Natural killer cell (primary cell): ENCODE data around the gene TOR1A. TPM values are rescaled to one million over a fixed set of nuclear protein-coding genes. Genes with fewer than 3 reads are reported as not detected.
"Not testable (repeated sequence)": the region's sequence is repeated elsewhere in the genome, so short reads cannot be mapped to it uniquely, and the experiment has no call there.

Source experiments
- ATAC-seq, 3 donors: fragments of 150-1000 bp in 2 of 3; fragments of 200-7000 bp in 1 of 3; cut with Tn5 transposase; 1 replicate in 1 of 3; 2 replicates in 2 of 3; pipeline ENCODE4 v1.10.0; 2021; ENCODE audit warnings: mild to moderate bottlenecking in 2 of 3, moderate library complexity in 2 of 3
- DNase-seq, 2 donors: peaks; one replicate each; pipeline versions ENCODE4 v3.0.0 to v3.0.0-alpha.2; 2013 to 2021; ENCODE audit warnings: mixed read lengths in 1 of 2
- H3K27ac ChIP-seq: one replicate; pipeline ENCODE4 v1.5.1; 2013; ENCODE audit warnings: mild to moderate bottlenecking, low read length
- H3K27me3 ChIP-seq: one replicate; pipeline ENCODE4 v1.6.1; 2013; ENCODE audit warnings: low read length; ENCODE audit not compliant: control insufficient read depth, insufficient read depth
- H3K36me3 ChIP-seq: one replicate; pipeline ENCODE4 v1.6.1; 2013; ENCODE audit warnings: low read length; ENCODE audit not compliant: control insufficient read depth, insufficient read depth
- H3K4me1 ChIP-seq: one replicate; pipeline ENCODE4 v1.6.1; 2013; ENCODE audit warnings: low read length; ENCODE audit not compliant: control insufficient read depth, insufficient read depth
- H3K4me3 ChIP-seq: one replicate; pipeline ENCODE4 v1.5.1; 2013; ENCODE audit warnings: low read length
- H3K9me3 ChIP-seq: one replicate; pipeline ENCODE4 v1.6.1; 2013; ENCODE audit warnings: low read length; ENCODE audit not compliant: control insufficient read depth, insufficient read depth
- H3K27ac Mint-ChIP-seq, 2 donors: one replicate each; pipeline ENCODE4 v1.8.0; 2022; ENCODE audit warnings: mild to moderate bottlenecking in 2 of 2, mixed read lengths in 2 of 2, moderate library complexity in 1 of 2
- H3K27me3 Mint-ChIP-seq, 2 donors: one replicate each; pipeline ENCODE4 v1.8.0; 2022; ENCODE audit warnings: low read depth in 2 of 2, mixed read lengths in 2 of 2
- H3K36me3 Mint-ChIP-seq: one replicate; pipeline ENCODE4 v1.8.0; 2022; ENCODE audit warnings: mixed read lengths
- H3K4me1 Mint-ChIP-seq, 2 donors: one replicate each; pipeline ENCODE4 v1.8.0; 2022; ENCODE audit warnings: mixed read lengths in 2 of 2
- H3K4me3 Mint-ChIP-seq: one replicate; pipeline ENCODE4 v1.8.0; 2022; ENCODE audit warnings: mild to moderate bottlenecking, moderate library complexity, mixed read lengths
- H3K9me3 Mint-ChIP-seq, 2 donors: one replicate each; pipeline ENCODE4 v1.8.0; 2022; ENCODE audit warnings: mixed read lengths in 2 of 2
- CTCF ChIP-seq: fragments of 200-600 bp; IDR thresholded peaks from one replicate; pipeline ENCODE4 v1.8.0; 2022; ENCODE audit warnings: antibody characterized with exemption
- WGBS: methylation state at CpG from one replicate; pipeline ENCODE4 v1.1.7; 2013; ENCODE audit warnings: missing lambda C conversion rate; ENCODE audit not compliant: insufficient coverage; 5-methylcytosine and 5-hydroxymethylcytosine counted together
- intact Hi-C: fragments of 100-400 bp; cut with micrococcal nuclease; formaldehyde crosslinking; loops from one replicate; pipeline ENCODE4 v1.14.2; 2022
- total RNA-seq, 4 donors: library from RNA; stranded (reverse); fragments of 120-200 nt in 1 of 4; gene quantifications; one replicate each; pipeline versions ENCODE4 v1.2.3 to v1.2.4, GENCODE V29; 2013 to 2022

The TOR1A gene
- total RNA-seq, 3 donors from 2014 or later (not counting 1 experiment from before 2014, with no cell fraction given): 26.1 to 36.4 (median 34.8) TPM

- H3K36me3 Mint-ChIP-seq: no peaks in the 10 kb centered on the region
- Histone ChIP-seq H3K27me3 (no peaks in the 10 kb centered on the region), H3K4me1 (peaks cover 6% of the 10 kb centered on the region), H3K36me3 (no peaks in the 10 kb centered on the region), H3K4me3 (no peak overlapping the region), H3K9me3 (no peaks in the 10 kb centered on the region), H3K27ac (no peak overlapping the region)
- 61% methylated on average over 3 of the region's 6 CpGs for WGBS
- peaks cover 0 to 7% of the 10 kb centered on the region in 2 donors for H3K27me3 Mint-ChIP-seq
- peaks cover 4 to 10% of the 10 kb centered on the region in 2 donors for H3K4me1 Mint-ChIP-seq
- intact Hi-C loops: no loop called here
- no peak for TF ChIP-seq CTCF
- no peaks in the 10 kb centered on the region for H3K9me3 Mint-ChIP-seq
- H3K4me3 Mint-ChIP-seq: no peak overlapping the region
- no peak overlapping the region for H3K27ac Mint-ChIP-seq
- ATAC-seq (no peak), DNase-seq (no peak)
These were observed 25.0 kb downstream of the TOR1A start for GRCh38 chr9:129798973-129799372.

GRCh38 chr9:129796029-129796428 lies 27.9 kb downstream of the TOR1A start:
- H3K27ac ChIP-seq, H3K27ac Mint-ChIP-seq, H3K9me3 ChIP-seq, H3K4me3 Mint-ChIP-seq, H3K27me3 ChIP-seq, intact Hi-C loops, H3K4me1 ChIP-seq, H3K4me3 ChIP-seq, H3K36me3 Mint-ChIP-seq, DNase-seq, H3K4me1 Mint-ChIP-seq, H3K27me3 Mint-ChIP-seq, ATAC-seq, H3K36me3 ChIP-seq, H3K9me3 Mint-ChIP-seq: not testable (repeated sequence)
- 83% methylated on average over 2 of the region's 2 CpGs for WGBS

GRCh38 chr9:129794549-129794948 lies 29.4 kb downstream of the TOR1A start:
- Mint-ChIP-seq H3K9me3 (no peaks in the 10 kb centered on the region), H3K27ac (no peak overlapping the region), H3K4me3 (no peak overlapping the region), H3K27me3 (peaks cover 5 to 7% of the 10 kb centered on the region in 2 donors), H3K4me1 (peaks cover 0 to 5% of the 10 kb centered on the region in 2 donors), H3K36me3 (no peaks in the 10 kb centered on the region)
- H3K4me3 ChIP-seq: no peak overlapping the region
- WGBS: 97% methylated on average over 8 of the region's 8 CpGs
- no peaks in the 10 kb centered on the region for H3K36me3 ChIP-seq
- no peaks in the 10 kb centered on the region for H3K27me3 ChIP-seq
- ATAC-seq: no peak
- H3K27ac ChIP-seq: no peak overlapping the region
- no peaks in the 10 kb centered on the region for H3K9me3 ChIP-seq
- H3K4me1 ChIP-seq: peaks cover 7% of the 10 kb centered on the region
- no peak for TF ChIP-seq CTCF
- DNase-seq: no peak
- intact Hi-C loops: no loop called here

DNA sequence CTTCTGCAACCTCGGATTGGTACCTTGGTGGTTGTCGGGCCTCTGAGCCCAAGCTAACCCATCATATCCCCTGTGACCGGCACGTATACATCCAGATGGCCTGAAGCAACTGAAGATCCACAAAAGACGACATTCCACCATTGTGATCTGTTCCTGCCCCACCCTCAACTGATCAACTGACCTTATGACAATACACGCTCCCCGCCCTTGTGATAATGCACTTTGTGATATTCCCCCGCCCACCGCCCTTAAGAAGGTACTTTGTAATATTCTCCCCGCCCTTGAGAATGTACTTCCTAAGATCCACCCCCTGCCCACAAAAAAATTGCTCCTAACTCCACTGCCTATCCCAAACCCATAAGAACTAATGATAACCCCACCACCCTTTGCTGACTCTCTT lies 37.5 kb downstream of the TOR1A start:
- Mint-ChIP-seq H3K4me3 (no peak overlapping the region), H3K4me1 (peaks cover 0 to 12% of the 10 kb centered on the region in 2 donors), H3K36me3 (no peaks in the 10 kb centered on the region), H3K9me3 (no peaks in the 10 kb centered on the region), H3K27ac (no peak overlapping the region), H3K27me3 (peaks cover 18 to 21% of the 10 kb centered on the region in 2 donors)
- H3K27me3 ChIP-seq: no peaks in the 10 kb centered on the region
- 89% methylated on average over 10 of the region's 10 CpGs for WGBS
- no peak for TF ChIP-seq CTCF
- no peak for DNase-seq
- H3K4me3 ChIP-seq: no peak overlapping the region
- no peaks in the 10 kb centered on the region for H3K9me3 ChIP-seq
- intact Hi-C loops: no loop called here
- no peak for ATAC-seq
- no peak overlapping the region for H3K27ac ChIP-seq
- H3K4me1 ChIP-seq: peaks cover 7% of the 10 kb centered on the region
- H3K36me3 ChIP-seq: no peaks in the 10 kb centered on the region
